Adrenal gland (tissue), 5 donors: ENCODE results near the gene MARF1.

Experiments used
- POLR2A ChIP-seq, 2 donors: fragments of 450-650 bp; IDR thresholded peaks; one replicate each; pipeline ENCODE4 v1.6.1; 2017; ENCODE audit warnings: antibody characterized with exemption in 2 of 2, mild to moderate bottlenecking in 2 of 2, moderate library complexity in 1 of 2
- TF ChIP-seq, protein P1 (sequence below), 6 experiments: fragments of 450-650 bp in 4 of 6; fragments of 200-600 bp in 2 of 6; sonication (generic) in 1 of 6; IDR thresholded peaks; 1 replicate in 5 of 6; 2 replicates in 1 of 6; pipeline versions ENCODE4 v1.5.1 to v1.8.0; 2016 to 2021; ENCODE audit warnings: antibody characterized with exemption in 6 of 6, mild to moderate bottlenecking in 2 of 6, moderate library complexity in 1 of 6
- donor health status: DM: no; HTN: no; CAD: no.

DNA sequence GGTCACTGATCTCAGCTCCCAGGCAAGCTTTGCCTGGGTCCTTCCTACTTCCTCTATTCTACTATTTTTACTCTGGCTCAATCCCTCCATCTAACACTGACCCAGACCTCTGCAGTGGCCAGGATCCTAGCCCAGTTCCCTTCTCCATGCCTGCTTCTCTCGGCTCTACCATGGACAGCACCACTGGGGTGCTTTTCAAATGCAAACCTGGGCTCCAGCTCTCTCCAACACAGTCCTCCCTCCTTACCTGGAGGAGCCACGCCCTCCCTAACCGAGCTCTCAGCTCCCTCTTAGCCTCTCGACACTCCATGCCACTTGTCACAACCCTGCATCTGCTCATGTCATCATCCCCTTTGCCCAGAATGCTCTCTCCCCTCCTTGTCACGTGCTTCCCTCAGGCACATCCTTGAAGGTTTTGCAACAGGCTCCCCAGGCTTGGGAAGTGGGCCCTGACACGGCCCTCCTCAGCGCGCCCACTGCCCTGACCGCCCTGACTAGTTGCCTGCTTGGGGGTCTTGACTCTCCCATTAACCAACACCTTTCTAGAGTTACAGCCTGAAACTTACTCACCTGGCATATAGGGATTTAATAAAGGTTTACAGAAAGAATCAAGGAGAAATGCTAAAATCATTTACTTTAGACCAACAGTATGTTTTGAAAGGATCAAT lies 41.6 kb downstream of the MARF1 start:
- TF ChIP-seq, protein P1, sequence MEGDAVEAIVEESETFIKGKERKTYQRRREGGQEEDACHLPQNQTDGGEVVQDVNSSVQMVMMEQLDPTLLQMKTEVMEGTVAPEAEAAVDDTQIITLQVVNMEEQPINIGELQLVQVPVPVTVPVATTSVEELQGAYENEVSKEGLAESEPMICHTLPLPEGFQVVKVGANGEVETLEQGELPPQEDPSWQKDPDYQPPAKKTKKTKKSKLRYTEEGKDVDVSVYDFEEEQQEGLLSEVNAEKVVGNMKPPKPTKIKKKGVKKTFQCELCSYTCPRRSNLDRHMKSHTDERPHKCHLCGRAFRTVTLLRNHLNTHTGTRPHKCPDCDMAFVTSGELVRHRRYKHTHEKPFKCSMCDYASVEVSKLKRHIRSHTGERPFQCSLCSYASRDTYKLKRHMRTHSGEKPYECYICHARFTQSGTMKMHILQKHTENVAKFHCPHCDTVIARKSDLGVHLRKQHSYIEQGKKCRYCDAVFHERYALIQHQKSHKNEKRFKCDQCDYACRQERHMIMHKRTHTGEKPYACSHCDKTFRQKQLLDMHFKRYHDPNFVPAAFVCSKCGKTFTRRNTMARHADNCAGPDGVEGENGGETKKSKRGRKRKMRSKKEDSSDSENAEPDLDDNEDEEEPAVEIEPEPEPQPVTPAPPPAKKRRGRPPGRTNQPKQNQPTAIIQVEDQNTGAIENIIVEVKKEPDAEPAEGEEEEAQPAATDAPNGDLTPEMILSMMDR (IDR thresholded peaks at IDR 0.05), result no peak
- TF ChIP-seq POLR2A (IDR thresholded peaks at IDR 0.05), result no peak
